Endothelial cell of umbilical vein (primary cell): ENCODE results near the gene PID1. TPM values are rescaled to one million over a fixed set of nuclear protein-coding genes. Genes with fewer than 3 reads are reported as not detected.

Source experiments
- BruUV-seq: library from RNA; stranded (reverse); fragments of 400-500 nt; replicated peaks from 2 replicates; lab custom pipeline; 2021; lab: Mats Ljungman, UMichigan
- CTCF ChIA-PET: fragments of 300-600, 350-600 bp; sonication (Branson Sonifier 250); formaldehyde crosslinking; loops from one replicate; lab custom pipeline; 2021; ENCODE audit warnings: antibody characterized with exemption, inconsistent platforms; lab: Charles Lee
- POLR2A ChIA-PET: fragments of 300-600, 350-600 bp; sonication (Branson Sonifier 250); formaldehyde crosslinking; loops from one replicate; lab custom pipeline; 2021; ENCODE audit warnings: antibody characterized with exemption, inconsistent platforms; lab: Charles Lee
- DNase-seq: peaks from one replicate; pipeline ENCODE4 v3.0.0-alpha.2; 2011; ENCODE audit warnings: low read depth, low spot score
- FAIRE-seq: peaks from 2 replicates; lab custom pipeline; 2011; peaks lifted over from hg19 to GRCh38; lab: Jason Lieb, UNC
- H2AFZ ChIP-seq: 2 replicates; pipeline ENCODE4 v1.6.0; 2012; ENCODE audit warnings: low read depth, low read length, control low read depth, inconsistent platforms
- H3K27ac ChIP-seq: 2 replicates; pipeline ENCODE4 v1.5.1; 2011; ENCODE audit warnings: low read depth, mild to moderate bottlenecking, control low read depth, low read length, moderate library complexity; ENCODE audit not compliant: insufficient read depth
- H3K27me3 ChIP-seq, 2 experiments: 2 replicates each; pipeline versions ENCODE4 v1.6.0 to v1.6.1; 2011; ENCODE audit warnings: low read length in 2 of 2, mixed read lengths in 1 of 2; ENCODE audit not compliant: control insufficient read depth in 2 of 2, insufficient read depth in 2 of 2
- H3K36me3 ChIP-seq, 2 experiments: 2 replicates in 1 of 2; 3 replicates in 1 of 2; pipeline ENCODE4 v1.5.1; 2011; ENCODE audit warnings: low read length in 2 of 2, mild to moderate bottlenecking in 1 of 2, moderate library complexity in 1 of 2; ENCODE audit not compliant: control insufficient read depth in 2 of 2, insufficient read depth in 2 of 2; ENCODE audit errors: extremely low read depth in 1 of 2
- H3K4me1 ChIP-seq: 3 replicates; pipeline ENCODE4 v1.5.1; 2011; ENCODE audit warnings: mild to moderate bottlenecking, low read length; ENCODE audit not compliant: control insufficient read depth, insufficient read depth; ENCODE audit errors: extremely low read depth
- H3K4me2 ChIP-seq: 2 replicates; pipeline ENCODE4 v1.6.1; 2011; ENCODE audit warnings: low read length, control low read depth, mixed read lengths; ENCODE audit not compliant: insufficient read depth
- H3K4me3 ChIP-seq, 3 experiments: fragments of 200-600 bp in 1 of 3; sonication (generic), shearing (Covaris generic) in 1 of 3; replicated peaks in 1 of 3; 2 replicates each; pipeline ENCODE4 v1.5.1; 2011 to 2016; ENCODE audit warnings: control low read depth in 3 of 3, low read length in 3 of 3, mild to moderate bottlenecking in 2 of 3, inconsistent platforms in 1 of 3, low read depth in 1 of 3, moderate library complexity in 1 of 3; ENCODE audit not compliant: insufficient read depth in 1 of 3
- H3K79me2 ChIP-seq: 2 replicates; pipeline ENCODE4 v1.6.0; 2012; ENCODE audit warnings: low read length, inconsistent platforms; ENCODE audit not compliant: control insufficient read depth, insufficient read depth
- H3K9ac ChIP-seq: replicated peaks from 2 replicates; pipeline ENCODE3; 2011; ENCODE audit warnings: low read length, control low read depth; ENCODE audit not compliant: insufficient read depth; ENCODE audit errors: extremely low read depth
- H3K9me1 ChIP-seq: replicated peaks from 3 replicates; pipeline ENCODE4 v1.6.0; 2011; ENCODE audit warnings: mild to moderate bottlenecking, low read length; ENCODE audit not compliant: control insufficient read depth, insufficient read depth; ENCODE audit errors: extremely low read depth
- H3K9me3 ChIP-seq: replicated peaks from 2 replicates; pipeline ENCODE4 v1.5.1; 2012; ENCODE audit warnings: low read length, inconsistent platforms; ENCODE audit not compliant: control insufficient read depth, insufficient read depth
- H4K20me1 ChIP-seq: replicated peaks from 2 replicates; pipeline ENCODE3; 2011; ENCODE audit warnings: mild to moderate bottlenecking, low read length; ENCODE audit not compliant: control insufficient read depth, insufficient read depth; ENCODE audit errors: extremely low read depth
- CTCF ChIP-seq, 2 donors: IDR thresholded peaks; 1 replicate in 1 of 2; 2 replicates in 1 of 2; pipeline ENCODE4 v1.5.1; 2011; ENCODE audit warnings: low read length in 2 of 2, mild to moderate bottlenecking in 2 of 2, moderate library complexity in 2 of 2, control low read depth in 1 of 2, inconsistent platforms in 1 of 2, low read depth in 1 of 2; ENCODE audit not compliant: insufficient read depth in 1 of 2; ENCODE audit errors: extremely low read depth in 1 of 2
- EZH2 ChIP-seq: IDR thresholded peaks from 2 replicates; pipeline ENCODE4 v1.6.1; 2012; ENCODE audit warnings: borderline replicate concordance, low read depth, mild to moderate bottlenecking, moderate library complexity, low read length, inconsistent platforms; ENCODE audit not compliant: severe bottlenecking
- FOS ChIP-seq: IDR thresholded peaks from 2 replicates; pipeline ENCODE4 v1.6.1; 2011; ENCODE audit warnings: mild to moderate bottlenecking, low read length, moderate library complexity, borderline replicate concordance; ENCODE audit not compliant: insufficient read depth
- GATA2 ChIP-seq: IDR thresholded peaks from 2 replicates; pipeline ENCODE4 v1.7.0; 2011; ENCODE audit warnings: low read depth, mild to moderate bottlenecking, moderate library complexity, mixed read lengths, low read length; ENCODE audit not compliant: insufficient read length, insufficient read depth
- MAX ChIP-seq: IDR thresholded peaks from 2 replicates; pipeline ENCODE4 v1.6.1; 2011; ENCODE audit not compliant: insufficient read depth, insufficient read length
- POLR2A ChIP-seq: IDR thresholded peaks from 2 replicates; pipeline ENCODE4 v1.6.1; 2012; ENCODE audit warnings: low read depth, mild to moderate bottlenecking, control low read depth, low read length
- POLR2AphosphoS5 ChIP-seq: IDR thresholded peaks from 2 replicates; pipeline ENCODE4 v1.6.1; 2012; ENCODE audit warnings: low read depth, mild to moderate bottlenecking, control low read depth, low read length, moderate library complexity; ENCODE audit not compliant: insufficient read depth
- dilution Hi-C: fragments of 300-500 bp; cut with MboI; formaldehyde crosslinking; loops from one replicate; pipeline ENCODE4 v1.15.0; 2019; ENCODE audit warnings: low sequenced_read_pairs; ENCODE audit not compliant: extremely low pct_ligation_motif_present
- intact Hi-C: fragments of 100-400 bp; cut with micrococcal nuclease; formaldehyde crosslinking; loops from one replicate; pipeline ENCODE4 v1.10.0; 2022
- polyA plus RNA-seq, 4 experiments: library from polyadenylated mRNA; depleted of rRNA in 3 of 4; stranded (reverse) in 3 of 4; unstranded in 1 of 4; fragments of >200 nt; gene quantifications; 2 replicates each; pipeline versions ENCODE4 v1.2.1 to v1.2.3, GENCODE V29; 2011 to 2012; ENCODE audit warnings: missing spikeins in 1 of 4
- total RNA-seq: library from RNA; stranded (reverse); gene quantifications from 2 replicates; pipeline ENCODE4 v1.2.3, GENCODE V29; 2021

The PID1 gene
- total and polyA plus RNA-seq, 2 donors (not counting 3 experiments of a cell fraction or from before 2014, with no cell fraction given) = not detected

- FAIRE-seq = no peak
- CTCF ChIA-PET = no interaction called here
- intact Hi-C loops = no loop called here
These were observed 216.8 kb downstream of the PID1 start for GRCh38 chr2:229054311-229054710.

GRCh38 chr2:229051798-229052197 is 219.3 kb downstream of the PID1 start:
- H3K4me2 ChIP-seq = no peak overlapping the region
- TF ChIP-seq EZH2 = no peak
- no peak for TF ChIP-seq POLR2A
- TF ChIP-seq CTCF (IDR thresholded peaks at IDR 0.05; ENCODE audit: extremely low read depth in 1 of 2, insufficient read depth in 1 of 2, low read depth in 1 of 2, low read length in 2 of 2) = no peak
- TF ChIP-seq FOS = no peak
- no peak for TF ChIP-seq POLR2AphosphoS5
- TF ChIP-seq GATA2 = no peak
- no peak for TF ChIP-seq MAX
- no peak for DNase-seq
- H2AFZ ChIP-seq = no peak overlapping the region
- no peak overlapping the region for H3K27ac ChIP-seq
- no peak overlapping the region for H3K9ac ChIP-seq
- no peaks in the 10 kb centered on the region for H3K27me3 ChIP-seq
- dilution Hi-C loops (no loop called here), intact Hi-C loops (no loop called here)
- H3K4me1 ChIP-seq = no peaks in the 10 kb centered on the region
- peaks cover 3% of the 10 kb centered on the region for H3K9me3 ChIP-seq
- H3K9me1 ChIP-seq = no peaks in the 10 kb centered on the region
- no peaks in the 10 kb centered on the region for H3K79me2 ChIP-seq
- BruUV-seq = no TSS peak
- POLR2A ChIA-PET = no interaction called here
- no peaks in the 10 kb centered on the region for H3K36me3 ChIP-seq
- no peak for FAIRE-seq
- no peaks in the 10 kb centered on the region for H4K20me1 ChIP-seq
- CTCF ChIA-PET = no interaction called here
- no peak overlapping the region for H3K4me3 ChIP-seq

More at GRCh38 chr2:229054311-229054710, 216.8 kb downstream of the PID1 start:
- no peaks in the 10 kb centered on the region for H3K4me1 ChIP-seq
- H4K20me1 ChIP-seq = no peaks in the 10 kb centered on the region
- POLR2A ChIA-PET = no interaction called here
- no peaks in the 10 kb centered on the region for H3K27me3 ChIP-seq
- H3K36me3 ChIP-seq = no peaks in the 10 kb centered on the region
- H2AFZ ChIP-seq = no peak overlapping the region
- H3K27ac ChIP-seq = no peak overlapping the region
- no peaks in the 10 kb centered on the region for H3K79me2 ChIP-seq
- dilution Hi-C loops = no loop called here
- H3K9me1 ChIP-seq = no peaks in the 10 kb centered on the region
- no TSS peak for BruUV-seq
- no peak for DNase-seq
- no peak overlapping the region for H3K4me3 ChIP-seq
- no peak for TF ChIP-seq MAX
- TF ChIP-seq GATA2 = no peak
- no peak for TF ChIP-seq EZH2
- H3K9me3 ChIP-seq = peaks cover 3% of the 10 kb centered on the region
- no peak overlapping the region for H3K9ac ChIP-seq
- no peak overlapping the region for H3K4me2 ChIP-seq
